OCI-LY7 (cell line): Measurements from ENCODE around the gene CLSTN2. TPM values are rescaled to one million over a fixed set of nuclear protein-coding genes. Genes with fewer than 3 reads are reported as not detected.

ENCODE experiments used
- BruUV-seq: library from RNA; stranded (reverse); fragments of 400-500 nt; replicated peaks from 2 replicates; lab custom pipeline; 2021; lab: Mats Ljungman, UMichigan
- CTCF ChIA-PET: fragments of 300-600 bp; sonication (Branson Sonifier 250); formaldehyde crosslinking; loops from one replicate; lab custom pipeline; 2022; ENCODE audit warnings: antibody characterized with exemption; ENCODE audit not compliant: unreplicated experiment; lab: Charles Lee
- POLR2A ChIA-PET: fragments of 300-600 bp; sonication (Branson Sonifier 250); formaldehyde crosslinking; loops from one replicate; lab custom pipeline; 2022; ENCODE audit warnings: antibody characterized with exemption; lab: Charles Lee
- DNase-seq: peaks from one replicate; pipeline ENCODE4 v3.0.0-alpha.2; 2015; ENCODE audit warnings: low spot score
- H2AFZ ChIP-seq: fragments of 200-600 bp; sonication (generic), shearing (Covaris generic); 2 replicates; pipeline ENCODE4 v1.6.1; 2014; ENCODE audit warnings: mild to moderate bottlenecking, antibody characterized with exemption, low read length, moderate library complexity
- H3K27ac ChIP-seq: fragments of 200-600 bp; sonication (generic); 2 replicates; pipeline ENCODE4 v1.5.1; 2014; ENCODE audit warnings: mixed run types, low read depth, mild to moderate bottlenecking, moderate library complexity, low read length, inconsistent platforms; ENCODE audit not compliant: poor library complexity, severe bottlenecking
- H3K36me3 ChIP-seq: fragments of 200-600 bp; sonication (generic); 2 replicates; pipeline ENCODE4 v1.6.1; 2014; ENCODE audit warnings: mild to moderate bottlenecking, antibody characterized with exemption, low read length, moderate library complexity, mixed read lengths; ENCODE audit not compliant: insufficient read depth
- H3K4me1 ChIP-seq: fragments of 200-600 bp; sonication (generic); 2 replicates; pipeline ENCODE4 v1.5.1; 2014; ENCODE audit warnings: mild to moderate bottlenecking, low read length; ENCODE audit not compliant: insufficient read depth, poor library complexity, severe bottlenecking
- H3K4me2 ChIP-seq: fragments of 200-600 bp; sonication (generic); 2 replicates; pipeline ENCODE4 v1.6.1; 2014; ENCODE audit warnings: mild to moderate bottlenecking, low read length
- H3K4me3 ChIP-seq: fragments of 200-600 bp; sonication (generic); 2 replicates; pipeline ENCODE4 v1.5.1; 2014; ENCODE audit warnings: mild to moderate bottlenecking, low read depth, low read length; ENCODE audit not compliant: poor library complexity, severe bottlenecking
- H3K79me2 ChIP-seq: fragments of 200-600 bp; sonication (generic); 2 replicates; pipeline ENCODE4 v1.6.1; 2016; ENCODE audit warnings: low read depth, mild to moderate bottlenecking, low read length, moderate library complexity, mixed read lengths; ENCODE audit not compliant: insufficient read depth
- H3K9me2 ChIP-seq: fragments of 200-600 bp; sonication (generic); 2 replicates; pipeline ENCODE4 v1.6.1; 2016; ENCODE audit warnings: mild to moderate bottlenecking, low read length, mixed read lengths; ENCODE audit not compliant: insufficient read depth
- H3K9me3 ChIP-seq: fragments of 200-600 bp; sonication (generic); 2 replicates; pipeline ENCODE4 v1.6.1; 2014; ENCODE audit warnings: mild to moderate bottlenecking, mixed run types, low read length, mixed read lengths
- H4K20me1 ChIP-seq: fragments of 200-600 bp; sonication (generic); 2 replicates; pipeline ENCODE4 v1.6.1; 2014; ENCODE audit warnings: mild to moderate bottlenecking, antibody characterized with exemption, low read length, moderate library complexity, mixed read lengths; ENCODE audit not compliant: insufficient read depth
- CTCF ChIP-seq: fragments of 200-600 bp; sonication (generic); conservative IDR thresholded peaks from 2 replicates; pipeline ENCODE4 v1.5.1; 2014; ENCODE audit warnings: mild to moderate bottlenecking, antibody characterized with exemption, low read length, moderate library complexity, mixed read lengths
- EZH2phosphoT487 ChIP-seq: fragments of 200-600 bp; sonication (generic); IDR thresholded peaks from 2 replicates; pipeline ENCODE4 v1.6.1; 2018; ENCODE audit warnings: low read depth, borderline replicate concordance, mild to moderate bottlenecking, mixed run types, antibody characterized with exemption, low read length, moderate library complexity, mixed read lengths
- intact Hi-C: fragments of 100-400 bp; cut with micrococcal nuclease; formaldehyde crosslinking; loops from one replicate; pipeline ENCODE4 v1.10.0; 2022; ENCODE audit not compliant: unreplicated experiment
- total RNA-seq, 2 experiments: library from RNA; depleted of rRNA in 1 of 2; stranded (reverse); fragments of >200 nt in 1 of 2; shearing (Covaris generic) in 1 of 2; gene quantifications; 2 replicates each; pipeline ENCODE4 v1.2.3, GENCODE V29; 2014 to 2022

Gene CLSTN2
- total RNA-seq, 2 experiments from 2014 or later, result not detected

DNA sequence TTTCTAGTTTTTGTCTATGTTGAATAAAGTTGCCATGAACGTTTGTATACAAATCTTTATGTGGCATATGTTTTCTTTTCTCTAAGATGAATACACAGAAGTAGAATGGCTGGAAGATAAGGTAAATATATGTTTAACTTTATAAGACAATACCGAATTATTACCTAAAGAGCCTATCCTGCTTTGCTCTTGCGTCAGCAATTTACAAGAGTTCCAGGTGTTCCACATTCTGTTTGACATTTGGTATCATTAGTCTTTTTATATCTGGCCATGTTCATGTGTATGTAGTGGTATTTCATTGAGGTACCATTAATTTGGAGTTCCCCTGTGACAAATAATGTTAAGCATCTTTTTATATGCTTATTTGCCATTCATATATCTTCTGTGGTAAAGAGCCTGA lies 668.8 kb downstream of the CLSTN2 start:
- no peak overlapping the region for H2AFZ ChIP-seq
- H3K4me1 ChIP-seq, result no peaks in the 10 kb centered on the region
- H3K36me3 ChIP-seq, result no peaks in the 10 kb centered on the region
- no peak for DNase-seq
- no peaks in the 10 kb centered on the region for H3K9me2 ChIP-seq
- ChIA-PET CTCF (no interaction called here), POLR2A (no interaction called here)
- no peaks in the 10 kb centered on the region for H4K20me1 ChIP-seq
- TF ChIP-seq EZH2phosphoT487 (no peak), CTCF (no peak)
- H3K79me2 ChIP-seq, result no peaks in the 10 kb centered on the region
- intact Hi-C loops, result no loop called here
- H3K4me3 ChIP-seq, result no peak overlapping the region
- no peaks in the 10 kb centered on the region for H3K9me3 ChIP-seq
- H3K4me2 ChIP-seq, result no peak overlapping the region
- no TSS peak for BruUV-seq
- no peak overlapping the region for H3K27ac ChIP-seq

DNA sequence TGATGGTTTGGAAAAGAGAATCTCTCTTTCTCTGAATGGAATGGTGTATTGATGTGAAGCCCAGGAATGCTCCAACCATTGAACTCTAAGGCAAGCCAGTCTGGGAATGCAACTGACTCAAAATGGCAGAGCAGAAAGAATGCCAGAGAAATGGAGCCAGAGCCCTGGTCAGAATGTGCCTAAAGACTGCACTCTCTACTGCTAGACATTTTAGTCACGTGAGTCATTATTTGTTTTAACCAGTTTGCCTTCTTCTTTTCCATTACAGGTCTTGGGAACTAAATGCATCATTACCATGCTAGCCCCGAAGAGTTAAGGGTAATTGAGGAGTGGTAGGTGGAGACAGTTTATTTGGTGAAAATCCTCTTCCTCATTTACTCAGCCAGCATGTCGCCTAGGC lies 675.6 kb downstream of the CLSTN2 start:
- intact Hi-C loops, result no loop called here
- Histone ChIP-seq H3K9me3 (no peaks in the 10 kb centered on the region), H3K4me2 (no peak overlapping the region), H3K4me3 (no peak overlapping the region), H3K79me2 (no peaks in the 10 kb centered on the region), H3K4me1 (no peaks in the 10 kb centered on the region), H3K27ac (no peak overlapping the region), H3K9me2 (no peaks in the 10 kb centered on the region), H2AFZ (no peak overlapping the region), H4K20me1 (no peaks in the 10 kb centered on the region), H3K36me3 (no peaks in the 10 kb centered on the region)
- CTCF ChIA-PET, result no interaction called here
- TF ChIP-seq EZH2phosphoT487, result no peak
- no TSS peak for BruUV-seq
- POLR2A ChIA-PET, result no interaction called here
- no peak for DNase-seq

- Histone ChIP-seq H3K4me2 (no peak overlapping the region), H3K9me2 (no peaks in the 10 kb centered on the region), H3K4me3 (no peak overlapping the region), H3K9me3 (no peaks in the 10 kb centered on the region), H3K36me3 (no peaks in the 10 kb centered on the region), H2AFZ (no peak overlapping the region), H4K20me1 (no peaks in the 10 kb centered on the region), H3K79me2 (no peaks in the 10 kb centered on the region), H3K4me1 (no peaks in the 10 kb centered on the region), H3K27ac (no peak overlapping the region)
- TF ChIP-seq EZH2phosphoT487, result no peak
- TF ChIP-seq CTCF, result no peak
- ChIA-PET POLR2A (no interaction called here), CTCF (no interaction called here)
- BruUV-seq, result no TSS peak
- DNase-seq, result no peak
- intact Hi-C loops, result no loop called here
These were observed 679.0 kb downstream of the CLSTN2 start for GRCh38 chr3:140614001-140614400.
